Right kidney (tissue), 1 donor: ENCODE results near the gene RNF112.

ENCODE experiments used
- DNase-seq: peaks from one replicate; pipeline ENCODE4 v3.0.0-alpha.2; 2016

The RNF112 gene

GRCh38 chr17:19388791-19389785 lies 21.9 kb upstream of the RNF112 start:
- DNase-seq, result no peak

GRCh38 chr17:19390951-19391350 lies 20.1 kb upstream of the RNF112 start:
- DNase-seq, result no peak

GRCh38 chr17:19391432-19391831 lies 19.6 kb upstream of the RNF112 start:
- no peak for DNase-seq

- no peak for DNase-seq
Observed at GRCh38 chr17:19392303-19392702, 18.7 kb upstream of the RNF112 start.

GRCh38 chr17:19397556-19398041 lies 13.4 kb upstream of the RNF112 start:
- no peak for DNase-seq

GRCh38 chr17:19398301-19399181 lies 12.5 kb upstream of the RNF112 start:
- DNase-seq, result peak; percentile 45

GRCh38 chr17:19399750-19400450 lies 11.1 kb upstream of the RNF112 start:
- DNase-seq, result no peak

GRCh38 chr17:19401321-19402010 lies 9.6 kb upstream of the RNF112 start:
- no peak for DNase-seq

- no peak for DNase-seq
Observed at GRCh38 chr17:19402171-19402570, 8.9 kb upstream of the RNF112 start.

GRCh38 chr17:19403021-19403420 lies 8.0 kb upstream of the RNF112 start:
- no peak for DNase-seq

- no peak for DNase-seq
Observed at GRCh38 chr17:19404264-19404663, 6.8 kb upstream of the RNF112 start.

- no peak for DNase-seq
Observed at GRCh38 chr17:19405114-19405513, 5.9 kb upstream of the RNF112 start.

GRCh38 chr17:19407601-19408345 lies 3.3 kb upstream of the RNF112 start:
- DNase-seq, result no peak

GRCh38 chr17:19408346-19408710 lies 2.7 kb upstream of the RNF112 start:
- DNase-seq, result no peak

GRCh38 chr17:19409066-19409465 lies 2.0 kb upstream of the RNF112 start:
- DNase-seq, result no peak

GRCh38 chr17:19409509-19409908 lies 1.5 kb upstream of the RNF112 start:
- no peak for DNase-seq

GRCh38 chr17:19410091-19410490 lies 941 bp upstream of the RNF112 start:
- DNase-seq, result no peak

- no peak for DNase-seq
Observed at GRCh38 chr17:19411631-19412030, 599 bp downstream of the RNF112 start.

- DNase-seq, result no peak
Observed at GRCh38 chr17:19412510-19412909, 1.5 kb downstream of the RNF112 start.

GRCh38 chr17:19412984-19413383 lies 2.0 kb downstream of the RNF112 start:
- DNase-seq, result no peak

- DNase-seq, result no peak
Observed at GRCh38 chr17:19413761-19414160, 2.7 kb downstream of the RNF112 start.
